GM18511 (cell line): Measurements from ENCODE around the gene SEPSECS.

Experiments
- ATAC-seq: cut with Tn5 transposase; IDR thresholded peaks from one replicate; pipeline ENCODE4 v1.9.1; 2021; ENCODE audit warnings: mild to moderate bottlenecking, moderate library complexity; ENCODE audit not compliant: unreplicated experiment

Gene SEPSECS

DNA sequence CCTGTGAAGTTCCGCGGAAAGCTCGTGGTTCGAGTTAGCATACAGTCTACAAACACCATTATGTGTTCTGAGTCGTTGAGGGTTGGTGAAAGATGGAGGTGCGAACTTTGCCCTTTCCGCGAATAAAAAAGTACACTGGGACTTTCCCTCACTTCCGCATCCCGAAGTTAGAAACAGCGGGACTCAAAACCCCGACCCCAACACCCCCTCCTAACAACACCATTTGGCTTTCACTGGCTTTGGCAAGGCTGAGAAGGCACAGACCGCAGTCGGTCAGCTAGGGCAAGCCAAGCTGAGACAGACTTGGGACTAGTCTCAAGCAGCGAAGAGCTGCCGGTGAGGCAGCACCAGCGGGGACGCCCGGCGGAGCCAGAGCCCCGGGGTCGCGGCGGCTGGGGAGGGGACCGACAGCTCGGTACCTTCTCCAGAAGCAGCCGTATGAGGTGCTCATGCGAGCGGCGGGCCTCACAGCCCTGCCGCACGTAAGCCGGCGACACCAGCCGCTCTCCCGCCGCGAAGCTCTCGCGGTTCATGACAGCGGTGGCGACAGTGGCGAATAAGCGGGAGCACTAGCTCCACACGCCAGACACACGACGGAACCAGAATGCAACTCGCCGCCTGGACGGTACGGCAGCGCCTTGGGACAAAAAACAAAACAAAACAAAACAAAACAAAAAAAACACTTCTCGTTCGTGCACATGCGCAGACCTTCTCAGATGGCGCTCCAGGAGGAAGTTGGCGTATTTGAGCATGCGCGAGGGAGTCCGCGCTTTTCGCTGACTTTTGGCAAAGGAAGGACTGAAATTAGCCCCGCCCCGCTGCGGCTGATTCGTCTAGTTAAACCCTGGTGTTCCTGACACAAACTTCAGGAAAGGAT, at the start of gene SEPSECS:
SEPSECS (minus strand) TSS at position 613 of the 877 bp plus-strand sequence; CDS start at position 533, 80 bp downstream.
- ATAC-seq: peak; percentile 85

DNA sequence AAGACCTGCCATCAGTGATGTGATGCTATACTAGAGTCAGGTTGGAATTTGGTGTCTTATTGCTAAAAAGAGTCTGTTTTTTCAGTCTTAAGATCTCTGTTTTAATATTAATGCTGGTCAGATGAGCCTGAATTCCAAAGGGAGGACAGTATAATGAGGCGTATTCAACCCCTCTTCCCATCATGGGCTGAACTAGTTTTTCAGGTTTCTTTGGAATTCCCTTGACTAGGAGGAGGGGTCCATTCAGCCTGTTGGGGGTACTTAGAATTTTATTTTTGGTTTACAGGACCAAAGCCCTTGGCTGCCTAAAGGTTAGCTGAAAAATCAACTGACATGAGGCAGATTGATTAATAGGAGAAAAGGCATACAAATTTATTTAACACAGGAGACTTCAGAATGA, 49.5 kb upstream of the SEPSECS start:
- no peak for ATAC-seq

DNA sequence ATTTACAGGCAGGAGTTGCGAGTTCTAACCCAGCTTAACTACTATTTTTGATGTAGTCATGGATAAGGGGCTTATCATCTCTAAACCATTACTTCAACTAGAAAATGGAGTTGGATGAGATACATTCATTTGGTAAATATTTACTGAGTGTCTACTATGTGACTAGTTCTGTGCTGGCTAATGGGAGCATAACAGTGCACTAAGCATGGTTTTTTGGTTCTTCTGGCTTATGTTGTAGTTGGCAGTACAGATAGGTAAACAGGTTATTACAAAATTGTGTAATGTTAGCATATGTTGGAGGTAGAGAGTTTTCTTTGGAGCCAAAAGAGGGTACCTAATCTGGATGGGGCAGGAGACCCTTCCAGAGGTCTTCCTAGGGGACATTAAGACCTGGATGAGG, 47.7 kb upstream of the SEPSECS start:
- no peak for ATAC-seq

- ATAC-seq: no peak
Observed at GRCh38 chr4:25198713-25199112, 38.5 kb upstream of the SEPSECS start.

DNA sequence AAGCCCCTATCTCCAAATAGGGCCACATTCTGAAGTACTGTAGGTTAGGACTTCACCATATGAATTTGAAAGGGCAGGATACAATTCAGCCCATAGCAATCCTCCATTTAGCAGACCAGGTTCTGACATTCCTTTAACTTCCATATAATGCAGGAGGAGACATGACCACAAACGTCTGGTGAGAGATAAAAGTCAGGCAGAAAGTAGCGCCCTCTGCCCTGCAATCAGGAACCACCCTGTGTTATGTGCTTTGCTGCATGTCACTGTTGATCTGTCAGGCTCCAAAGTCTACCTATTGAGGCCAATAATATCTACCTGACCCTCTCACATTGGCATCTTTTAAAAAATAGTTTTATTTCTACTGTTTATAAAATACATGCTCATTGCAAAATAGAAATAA, 30.2 kb upstream of the SEPSECS start:
- no peak for ATAC-seq

DNA sequence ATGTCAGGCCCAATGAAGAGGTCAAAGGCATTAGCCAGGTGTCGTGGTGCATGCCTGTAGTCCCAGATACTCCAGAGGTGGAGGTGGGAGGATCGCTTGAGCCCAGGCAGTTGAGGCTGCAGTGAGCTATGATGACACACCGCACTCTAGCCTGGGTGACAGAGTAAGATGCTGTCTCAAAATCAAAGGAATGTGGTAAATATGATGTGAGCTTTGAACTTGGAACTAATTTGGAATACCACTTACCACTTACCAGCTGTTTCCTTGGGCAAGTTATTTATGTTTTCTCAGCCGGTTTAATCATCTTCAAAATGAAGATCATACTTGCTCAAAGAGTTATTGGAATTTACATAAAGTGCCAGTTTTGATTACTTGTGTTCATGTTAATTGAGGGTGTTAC, 23.8 kb upstream of the SEPSECS start:
- no peak for ATAC-seq

GRCh38 chr4:25182937-25183336, 22.7 kb upstream of the SEPSECS start:
- no peak for ATAC-seq

DNA sequence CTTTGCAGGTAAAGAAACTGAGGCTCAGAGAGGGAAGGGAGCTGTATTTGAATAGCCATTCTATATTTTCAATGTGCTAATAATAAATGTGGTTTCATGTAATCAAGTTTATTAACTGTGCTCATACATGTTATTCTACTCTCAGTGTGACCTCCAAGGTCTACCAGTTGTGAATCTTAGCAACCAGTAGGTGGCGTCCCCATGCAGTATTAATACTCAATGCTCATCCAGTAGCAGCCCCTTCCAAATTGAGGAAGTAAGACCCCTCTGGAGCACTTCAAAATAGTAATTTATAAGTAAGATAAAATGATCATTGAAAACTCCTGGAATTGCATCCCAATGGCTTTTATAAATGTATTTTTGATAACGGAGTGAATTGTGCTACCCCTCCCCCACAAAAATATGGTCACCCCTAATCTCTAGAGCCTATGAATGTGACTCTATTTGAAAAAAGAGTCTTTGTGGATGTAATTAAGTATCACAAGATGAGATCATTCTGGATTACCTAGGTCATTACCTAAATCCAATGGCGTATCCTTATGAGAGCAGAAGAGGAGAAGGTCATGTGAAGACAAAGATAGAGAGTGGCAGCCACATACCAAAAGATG, 20.4 kb upstream of the SEPSECS start:
- peak; percentile 95 for ATAC-seq

DNA sequence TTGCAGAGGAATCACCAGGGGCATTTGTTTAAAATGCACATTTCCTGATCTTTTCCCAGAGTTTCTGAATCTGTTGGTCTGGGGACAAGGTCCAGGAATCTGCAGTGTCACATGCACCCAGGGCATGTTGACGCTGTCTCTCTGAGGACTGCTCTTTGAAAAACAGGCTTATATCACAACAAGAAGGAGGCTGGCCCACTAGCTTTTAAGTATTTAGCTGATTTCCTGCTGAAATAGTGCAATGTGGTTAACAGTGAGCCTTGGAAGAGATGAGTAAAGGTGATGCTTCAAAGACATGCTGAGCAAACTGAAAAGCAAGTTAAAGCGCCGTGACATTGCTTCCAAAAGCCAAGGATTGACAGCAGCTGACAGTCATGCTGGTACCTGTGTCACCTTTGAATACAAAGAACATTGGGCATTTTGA, 18.6 kb upstream of the SEPSECS start:
- no peak for ATAC-seq

DNA sequence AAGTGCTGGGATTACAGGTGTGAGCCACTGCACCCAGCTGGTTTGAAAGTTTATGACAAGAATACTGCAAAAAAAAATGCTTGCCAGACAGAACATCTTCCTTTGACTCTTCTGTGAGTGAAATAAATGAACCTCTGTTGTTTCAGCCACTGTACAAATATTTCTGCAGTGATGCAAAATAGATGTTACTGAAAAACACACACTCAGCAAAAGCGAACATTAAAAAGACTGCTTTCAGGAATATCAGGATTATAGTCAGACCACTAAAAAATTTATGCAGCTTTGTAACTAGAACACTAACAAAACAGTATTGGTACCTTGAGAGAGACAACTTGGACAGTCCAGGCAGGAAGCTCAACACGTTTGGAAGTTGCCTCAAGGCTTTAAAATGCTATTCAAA, 16.9 kb upstream of the SEPSECS start:
- no peak for ATAC-seq

DNA sequence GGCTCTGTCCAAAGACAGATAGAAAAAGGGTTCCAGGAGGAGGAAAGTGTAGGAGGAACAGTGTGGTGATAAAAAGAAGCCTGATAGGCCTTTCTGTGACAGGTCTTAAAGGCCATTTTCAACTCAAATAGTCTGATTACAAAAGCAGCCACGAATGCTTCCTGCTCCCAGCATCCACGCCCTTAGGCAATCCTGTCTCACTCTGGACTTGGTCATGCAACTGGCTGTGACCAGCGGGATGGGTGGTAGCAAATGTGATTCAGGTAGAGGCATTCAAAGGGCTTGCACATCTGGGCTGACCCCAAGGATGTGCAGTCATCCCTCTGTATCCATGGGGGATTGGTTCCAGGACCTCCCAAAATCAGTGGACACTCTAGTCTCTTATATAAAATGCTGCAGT, 14.4 kb upstream of the SEPSECS start:
- no peak for ATAC-seq

- ATAC-seq: peak; percentile 91
Observed at GRCh38 chr4:25172961-25173915, 13.0 kb upstream of the SEPSECS start.

- ATAC-seq: no peak
Observed at GRCh38 chr4:25171201-25171865, 11.1 kb upstream of the SEPSECS start.

DNA sequence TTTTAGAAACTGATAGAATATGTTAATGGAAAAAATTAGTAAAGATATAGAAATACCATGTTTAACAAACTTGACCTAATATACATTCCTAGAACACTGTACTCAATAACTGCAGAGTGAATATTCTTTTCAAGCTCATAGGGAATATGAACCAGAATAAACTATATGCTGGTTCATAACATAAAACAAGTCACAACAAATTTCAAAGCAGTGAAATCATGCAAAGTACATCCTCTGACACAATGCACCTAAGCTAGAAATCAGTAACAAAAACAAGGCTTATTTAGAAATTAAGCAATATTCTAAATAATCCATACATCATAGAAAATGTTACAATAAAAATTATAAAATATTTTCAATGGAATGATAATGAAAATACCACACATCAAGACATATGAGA, 9.2 kb upstream of the SEPSECS start:
- no peak for ATAC-seq

DNA sequence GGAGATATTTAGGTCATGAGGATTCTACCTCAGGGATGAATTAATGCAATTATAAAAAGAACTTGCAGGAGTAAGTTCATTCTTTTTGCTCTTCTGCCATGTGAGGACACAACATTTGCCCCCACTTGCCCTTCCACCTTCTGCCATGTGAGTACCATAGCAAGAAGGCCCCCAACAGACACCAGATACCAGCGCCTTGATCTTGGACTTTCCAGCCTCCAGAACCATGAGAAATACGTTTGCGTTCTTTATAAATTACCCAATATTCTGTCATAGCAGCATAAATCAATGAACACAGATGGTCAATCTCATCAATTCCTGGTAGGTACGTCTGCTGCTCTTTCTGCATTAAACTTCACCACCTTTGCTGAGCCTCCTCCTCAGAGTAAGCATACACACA, 5.7 kb upstream of the SEPSECS start:
- ATAC-seq: no peak

DNA sequence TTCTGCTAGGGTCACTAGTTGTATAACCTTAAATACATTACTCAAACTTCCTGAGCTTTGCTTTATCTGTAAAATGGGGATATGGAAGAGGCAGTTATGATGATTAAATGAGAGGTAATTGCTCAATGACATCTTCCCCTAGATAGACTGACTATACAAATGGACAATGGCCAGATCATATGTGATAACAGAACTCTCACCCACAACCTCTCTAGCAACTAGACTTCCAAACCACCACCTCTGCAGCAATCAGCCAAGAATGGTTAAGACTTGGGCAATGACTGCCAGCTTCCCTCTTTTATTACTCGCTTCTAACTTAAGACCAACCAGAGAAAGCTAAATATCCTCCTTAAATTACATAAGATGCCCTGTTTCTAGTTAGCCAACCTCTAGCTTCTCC, 2.9 kb upstream of the SEPSECS start:
- ATAC-seq: no peak

- no peak for ATAC-seq
Observed at GRCh38 chr4:25162566-25162965, 2.3 kb upstream of the SEPSECS start.

DNA sequence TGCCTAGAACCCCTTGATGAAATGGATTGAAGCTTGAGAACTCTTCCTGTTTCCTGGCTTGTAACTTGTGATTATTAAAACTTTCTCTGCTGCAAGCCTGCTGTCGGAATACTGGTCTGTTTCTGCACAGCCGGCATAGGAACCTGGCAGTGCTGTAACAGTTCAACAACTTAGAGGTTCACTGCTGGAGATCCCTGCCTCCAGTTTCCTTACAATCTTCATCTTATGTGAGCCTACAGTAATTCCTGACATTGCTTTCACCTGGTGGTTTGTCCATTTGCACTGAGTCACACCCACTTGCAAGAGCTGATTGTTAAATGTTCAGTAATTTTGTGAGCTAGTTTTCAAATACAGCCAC, 1.3 kb upstream of the SEPSECS start:
- no peak for ATAC-seq

DNA sequence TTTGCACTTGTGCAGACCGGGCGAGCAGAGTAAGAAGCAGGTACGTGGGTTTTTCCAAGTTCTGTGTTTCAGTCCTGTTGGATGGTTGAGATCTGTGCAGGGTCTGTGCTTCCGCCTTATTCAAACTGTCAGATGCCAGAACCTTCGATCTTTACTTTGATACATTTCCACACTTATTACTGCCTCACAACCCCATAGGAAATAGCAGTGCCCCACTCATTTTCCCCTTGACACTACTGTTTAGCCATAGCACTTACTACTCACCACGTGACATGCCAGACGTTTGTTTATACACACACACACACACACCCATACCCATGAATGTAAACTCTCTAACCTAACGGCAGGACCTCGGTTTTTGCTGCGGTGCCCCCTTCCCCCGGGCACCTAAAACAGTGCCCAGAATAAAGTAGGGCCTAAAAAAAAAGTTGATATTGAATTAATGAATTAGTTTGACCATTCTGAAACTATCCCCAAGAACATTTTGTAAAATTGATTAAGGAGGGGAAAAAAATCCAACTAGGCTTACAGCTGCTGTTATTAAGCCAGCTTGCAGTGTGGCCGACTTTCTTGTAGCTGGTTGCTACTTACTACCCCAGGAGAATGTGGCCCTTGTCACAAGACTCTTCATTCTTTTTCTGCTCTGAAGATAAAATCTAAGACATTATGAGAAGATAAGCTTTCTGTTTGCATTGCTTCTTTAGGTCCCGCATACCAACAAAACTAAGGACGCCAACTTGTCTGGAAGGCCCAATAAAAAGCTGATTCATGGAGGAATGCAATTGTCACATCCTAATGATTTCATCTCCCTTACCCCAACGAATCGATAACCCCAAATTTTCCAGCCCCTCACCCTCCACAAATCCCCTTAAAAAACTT, 704 bp upstream of the SEPSECS start:
- peak; percentile 55 for ATAC-seq

GRCh38 chr4:25158817-25159216, 1.4 kb downstream of the SEPSECS start:
- no peak for ATAC-seq
